H9 (cell line): ENCODE data around the gene TEX22. TPM values are rescaled to one million over a fixed set of nuclear protein-coding genes. Genes with fewer than 3 reads are reported as not detected.

Experiments used
- DNase-seq: peaks from one replicate; pipeline ENCODE4 v3.0.0-alpha.2; 2017
- H2AFZ ChIP-seq: one replicate; pipeline ENCODE4 v1.6.1; 2013; ENCODE audit warnings: mild to moderate bottlenecking, low read length, control low read depth, moderate library complexity
- H2AK5ac ChIP-seq: 2 replicates; pipeline ENCODE4 v1.6.1; 2013; ENCODE audit warnings: low read length, control low read depth, mixed read lengths; ENCODE audit not compliant: insufficient read length
- H2BK120ac ChIP-seq: one replicate; pipeline ENCODE4 v1.6.1; 2013; ENCODE audit warnings: low read depth, mild to moderate bottlenecking, low read length, control low read depth, inconsistent platforms; ENCODE audit not compliant: poor library complexity, severe bottlenecking
- H2BK12ac ChIP-seq: 2 replicates; pipeline ENCODE4 v1.6.1; 2013; ENCODE audit warnings: low read length, control low read depth, mixed read lengths, low read depth; ENCODE audit not compliant: insufficient read length
- H2BK15ac ChIP-seq: 2 replicates; pipeline ENCODE4 v1.6.1; 2013; ENCODE audit warnings: low read depth, low read length, control low read depth
- H2BK20ac ChIP-seq: one replicate; pipeline ENCODE4 v1.6.1; 2013; ENCODE audit warnings: low read depth, mild to moderate bottlenecking, low read length, control low read depth, inconsistent platforms; ENCODE audit not compliant: poor library complexity, severe bottlenecking
- H2BK5ac ChIP-seq: 2 replicates; pipeline ENCODE4 v1.6.1; 2013; ENCODE audit warnings: low read length, control low read depth, mixed read lengths; ENCODE audit not compliant: insufficient read length
- H3K14ac ChIP-seq: 2 replicates; pipeline ENCODE4 v1.6.1; 2013; ENCODE audit warnings: low read length, control low read depth; ENCODE audit not compliant: insufficient read depth
- H3K18ac ChIP-seq: 2 replicates; pipeline ENCODE4 v1.6.1; 2013; ENCODE audit warnings: low read depth, mild to moderate bottlenecking, mixed read lengths, low read length, control low read depth; ENCODE audit not compliant: insufficient read length
- H3K23ac ChIP-seq: 2 replicates; pipeline ENCODE4 v1.6.1; 2013; ENCODE audit warnings: low read length, control low read depth, mixed read lengths, low read depth; ENCODE audit not compliant: insufficient read length
- H3K23me2 ChIP-seq: 2 replicates; pipeline ENCODE4 v1.6.1; 2013; ENCODE audit warnings: low read depth, mild to moderate bottlenecking, mixed read lengths, low read length, control low read depth; ENCODE audit not compliant: insufficient read length, poor library complexity, severe bottlenecking
- H3K27ac ChIP-seq: 2 replicates; pipeline ENCODE4 v1.5.1; 2013; ENCODE audit warnings: low read length, control low read depth, mixed read lengths, low read depth; ENCODE audit not compliant: insufficient read length
- H3K27me3 ChIP-seq: 2 replicates; pipeline ENCODE4 v1.6.1; 2013; ENCODE audit warnings: low read length, control low read depth, inconsistent platforms; ENCODE audit not compliant: insufficient read depth
- H3K4ac ChIP-seq: 2 replicates; pipeline ENCODE4 v1.6.1; 2013; ENCODE audit warnings: low read depth, mild to moderate bottlenecking, control low read depth, inconsistent platforms, low read length, moderate library complexity
- H3K4me1 ChIP-seq: 2 replicates; pipeline ENCODE4 v1.6.1; 2013; ENCODE audit warnings: low read length, control low read depth, inconsistent platforms; ENCODE audit not compliant: insufficient read depth
- H3K4me2 ChIP-seq: 2 replicates; pipeline ENCODE4 v1.6.1; 2013; ENCODE audit warnings: low read length, control low read depth, mixed read lengths; ENCODE audit not compliant: insufficient read length, insufficient read depth
- H3K56ac ChIP-seq: 2 replicates; pipeline ENCODE4 v1.6.1; 2013; ENCODE audit warnings: low read depth, mild to moderate bottlenecking, mixed read lengths, low read length, control low read depth; ENCODE audit not compliant: insufficient read length
- H3K79me1 ChIP-seq: 2 replicates; pipeline ENCODE4 v1.6.1; 2013; ENCODE audit warnings: low read depth, mild to moderate bottlenecking, moderate library complexity, low read length, control low read depth, inconsistent platforms; ENCODE audit not compliant: insufficient read depth, poor library complexity, severe bottlenecking
- H3K79me2 ChIP-seq: 2 replicates; pipeline ENCODE4 v1.6.1; 2013; ENCODE audit warnings: low read length, control low read depth, inconsistent platforms; ENCODE audit not compliant: insufficient read depth
- H3K9ac ChIP-seq: 2 replicates; pipeline ENCODE4 v1.6.1; 2013; ENCODE audit warnings: low read length, control low read depth, mixed read lengths; ENCODE audit not compliant: insufficient read length; ENCODE audit errors: extremely low read depth
- H3K9me3 ChIP-seq: one replicate; pipeline ENCODE4 v1.6.1; 2013; ENCODE audit warnings: low read depth, low read length, inconsistent platforms; ENCODE audit not compliant: control insufficient read depth
- H3T11ph ChIP-seq: one replicate; pipeline ENCODE4 v1.6.1; 2013; ENCODE audit warnings: mild to moderate bottlenecking, low read length, control low read depth, inconsistent platforms
- H4K20me1 ChIP-seq: one replicate; pipeline ENCODE4 v1.6.1; 2013; ENCODE audit not compliant: control insufficient read depth, insufficient read length, insufficient read depth
- H4K5ac ChIP-seq: 2 replicates; pipeline ENCODE4 v1.6.1; 2013; ENCODE audit warnings: low read depth, mild to moderate bottlenecking, mixed read lengths, low read length, control low read depth; ENCODE audit not compliant: insufficient read length
- H4K8ac ChIP-seq: replicated peaks from 2 replicates; pipeline ENCODE4 v1.6.1; 2013; ENCODE audit warnings: low read length, control low read depth, mixed read lengths, low read depth; ENCODE audit not compliant: insufficient read length
- H4K91ac ChIP-seq: 2 replicates; pipeline ENCODE4 v1.6.1; 2013; ENCODE audit warnings: low read depth, mild to moderate bottlenecking, moderate library complexity, mixed read lengths, low read length, control low read depth; ENCODE audit not compliant: insufficient read length
- H3K27ac Mint-ChIP-seq, 3 experiments: 2 replicates in 2 of 3; 3 replicates in 1 of 3; pipeline ENCODE4 v1.8.0; 2020 to 2021; ENCODE audit warnings: mixed read lengths in 3 of 3, mild to moderate bottlenecking in 1 of 3, moderate library complexity in 1 of 3
- H3K27me3 Mint-ChIP-seq: 2 replicates; pipeline ENCODE4 v1.8.0; 2021; ENCODE audit warnings: low read depth, mild to moderate bottlenecking, moderate library complexity, mixed read lengths
- H3K36me3 Mint-ChIP-seq, 3 experiments: 2 replicates in 2 of 3; 3 replicates in 1 of 3; pipeline ENCODE4 v1.8.0; 2020 to 2021; ENCODE audit warnings: low read depth in 3 of 3, mixed read lengths in 3 of 3; ENCODE audit not compliant: insufficient read depth in 1 of 3
- H3K4me1 Mint-ChIP-seq, 2 experiments: 2 replicates each; pipeline ENCODE4 v1.8.0; 2020; ENCODE audit warnings: mixed read lengths in 2 of 2
- H3K4me3 Mint-ChIP-seq, 2 experiments: 2 replicates in 1 of 2; 3 replicates in 1 of 2; pipeline ENCODE4 v1.8.0; 2020 to 2021; ENCODE audit warnings: mild to moderate bottlenecking in 2 of 2, mixed read lengths in 2 of 2, moderate library complexity in 1 of 2
- H3K9me3 Mint-ChIP-seq, 2 experiments: 2 replicates in 1 of 2; 3 replicates in 1 of 2; pipeline ENCODE4 v1.8.0; 2020; ENCODE audit warnings: mild to moderate bottlenecking in 2 of 2, mixed read lengths in 2 of 2, moderate library complexity in 1 of 2
- CTCF ChIP-seq: fragments of 200-600 bp; sonication (generic); conservative IDR thresholded peaks from 3 replicates; pipeline ENCODE4 v1.8.0; 2021; ENCODE audit warnings: antibody characterized with exemption, mild to moderate bottlenecking
- WGBS: extraction: QIAGEN DNeasy Blood & Tissue Kit; methylation state at CpG from one replicate; pipeline ENCODE4 v1.1.7; 2013; ENCODE audit warnings: missing lambda C conversion rate, low lambda C conversion rate, mixed read lengths; ENCODE audit not compliant: insufficient read length; ENCODE audit errors: extremely low coverage; 5-methylcytosine and 5-hydroxymethylcytosine counted together
- total RNA-seq: library from RNA; stranded (reverse); gene quantifications from 2 replicates; pipeline ENCODE4 v1.2.1, GENCODE V29; 2021

The TEX22 gene
- total RNA-seq, 1 experiment from 2014 or later = 0.83 TPM

GRCh38 chr14:105384605-105385321 is 13.6 kb upstream of the TEX22 start:
- no peak for DNase-seq
- Histone ChIP-seq H3K27ac (no peak overlapping the region), H3K79me1 (no peaks in the 10 kb centered on the region), H4K8ac (no peak overlapping the region), H3K9me3 (no peaks in the 10 kb centered on the region), H3T11ph (no peak overlapping the region), H4K91ac (no peak overlapping the region), H3K23ac (no peak overlapping the region), H3K9ac (no peak overlapping the region), H3K23me2 (no peaks in the 10 kb centered on the region), H3K4ac (no peak overlapping the region), H4K5ac (no peak overlapping the region), H3K18ac (no peak overlapping the region), H3K27me3 (no peaks in the 10 kb centered on the region), H3K4me2 (no peak overlapping the region), H3K56ac (no peak overlapping the region), H3K4me1 (no peaks in the 10 kb centered on the region), H4K20me1 (no peaks in the 10 kb centered on the region), H2AK5ac (no peak overlapping the region), H2BK120ac (no peak overlapping the region), H2BK20ac (no peak overlapping the region), H3K79me2 (no peaks in the 10 kb centered on the region), H2BK15ac (no peak overlapping the region), H2BK5ac (no peak overlapping the region), H2AFZ (no peak overlapping the region), H2BK12ac (no peak overlapping the region), H3K14ac (no peak overlapping the region)
- Mint-ChIP-seq H3K36me3 (peaks cover 10 to 23% (median 20%) of the 10 kb centered on the region in 3 experiments; a peak in 6 of 7 replicates), H3K27me3 (no peaks in the 10 kb centered on the region), H3K27ac (peak overlapping the region in 1 of 3 experiments; percentile 55; a peak in 1 of 7 replicates), H3K4me1 (no peaks in the 10 kb centered on the region), H3K9me3 (no peaks in the 10 kb centered on the region), H3K4me3 (no peak overlapping the region)
- no CpG with 5 or more reads among the region's 29 CpGs for WGBS
- no peak for TF ChIP-seq CTCF
